PC-3 (cell line): Measurements from ENCODE around the gene EPN2. TPM values are rescaled to one million over a fixed set of nuclear protein-coding genes. Genes with fewer than 3 reads are reported as not detected.

ENCODE experiments used
- ATAC-seq: fragments of 200-7000 bp; cut with Tn5 transposase; 2 replicates; pipeline ENCODE4 v1.9.1; 2020; ENCODE audit warnings: mild to moderate bottlenecking, moderate library complexity
- BruUV-seq: library from RNA; stranded (reverse); fragments of 400-500 nt; replicated peaks from 2 replicates; lab custom pipeline; 2021; lab: Mats Ljungman, UMichigan
- CTCF ChIA-PET: fragments of 300-600 bp; sonication (Branson Sonifier 250); formaldehyde crosslinking; loops from one replicate; lab custom pipeline; 2022; ENCODE audit warnings: antibody characterized with exemption; lab: Charles Lee
- POLR2A ChIA-PET: fragments of 300-600 bp; sonication (Branson Sonifier 250); formaldehyde crosslinking; loops from one replicate; lab custom pipeline; 2022; ENCODE audit warnings: antibody characterized with exemption; ENCODE audit not compliant: unreplicated experiment; lab: Charles Lee
- DNase-seq: peaks from one replicate; pipeline ENCODE4 v3.0.0-alpha.2; 2015
- H2AFZ ChIP-seq: fragments of 300-600 bp; sonication (generic); 2 replicates; pipeline ENCODE4 v1.6.0; 2016; ENCODE audit warnings: antibody characterized with exemption, low read length
- H3F3A ChIP-seq: fragments of 300-600 bp; sonication (generic); one replicate; pipeline ENCODE4 v1.6.0; 2017; ENCODE audit warnings: antibody characterized with exemption, low read length, control low read depth, mild to moderate bottlenecking; ENCODE audit not compliant: unreplicated experiment
- H3K27ac ChIP-seq: fragments of 300-600 bp; sonication (generic); 2 replicates; pipeline ENCODE4 v1.5.1; 2016; ENCODE audit warnings: mild to moderate bottlenecking, low read length
- H3K27me3 ChIP-seq: fragments of 300-600 bp; sonication (generic); 2 replicates; pipeline ENCODE4 v1.6.1; 2016; ENCODE audit warnings: low read length, mixed read lengths
- H3K36me3 ChIP-seq: fragments of 300-600 bp; sonication (generic); 2 replicates; pipeline ENCODE4 v1.6.1; 2016; ENCODE audit warnings: low read depth, mixed run types, low read length, mixed read lengths
- H3K4me1 ChIP-seq: fragments of 300-600 bp; sonication (generic); 2 replicates; pipeline ENCODE4 v1.5.1; 2016; ENCODE audit warnings: low read length; ENCODE audit not compliant: insufficient read depth
- H3K4me2 ChIP-seq: fragments of 300-600 bp; sonication (generic); 2 replicates; pipeline ENCODE4 v1.6.0; 2016; ENCODE audit warnings: low read length
- H3K4me3 ChIP-seq: fragments of 300-600 bp; sonication (generic); 2 replicates; pipeline ENCODE4 v1.5.1; 2016; ENCODE audit warnings: mild to moderate bottlenecking, low read length, mixed read lengths
- H3K79me2 ChIP-seq: fragments of 300-600 bp; sonication (generic); 2 replicates; pipeline ENCODE4 v1.6.1; 2017; ENCODE audit warnings: low read length, mixed read lengths
- H3K9ac ChIP-seq: fragments of 300-600 bp; sonication (generic); 2 replicates; pipeline ENCODE4 v1.6.0; 2016; ENCODE audit warnings: mild to moderate bottlenecking, low read length
- H3K9me2 ChIP-seq: fragments of 300-600 bp; sonication (generic); replicated peaks from 2 replicates; pipeline ENCODE4 v1.6.1; 2016; ENCODE audit warnings: mixed run types, low read length, mixed read lengths
- H3K9me3 ChIP-seq: fragments of 300-600 bp; sonication (generic); 2 replicates; pipeline ENCODE4 v1.6.1; 2016; ENCODE audit warnings: low read length, mixed read lengths
- H4K20me1 ChIP-seq: fragments of 300-600 bp; sonication (generic); 2 replicates; pipeline ENCODE4 v1.6.1; 2016; ENCODE audit warnings: low read length, mixed read lengths
- CTCF ChIP-seq: fragments of 300-600 bp; sonication (generic); conservative IDR thresholded peaks from 2 replicates; pipeline ENCODE4 v1.5.1; 2017; ENCODE audit warnings: antibody characterized with exemption, low read depth, mild to moderate bottlenecking, low read length
- EZH2 ChIP-seq: fragments of 300-600 bp; sonication (generic); IDR thresholded peaks from one replicate; pipeline ENCODE4 v1.6.1; 2017; ENCODE audit warnings: antibody characterized with exemption, mild to moderate bottlenecking, low read length; ENCODE audit not compliant: unreplicated experiment
- EZH2phosphoT487 ChIP-seq: fragments of 300-600 bp; sonication (generic); IDR thresholded peaks from 2 replicates; pipeline ENCODE4 v1.6.1; 2018; ENCODE audit warnings: mild to moderate bottlenecking, antibody characterized with exemption, low read length, borderline replicate concordance
- intact Hi-C: fragments of 100-400 bp; cut with micrococcal nuclease; formaldehyde crosslinking; loops from 2 replicates; pipeline ENCODE4 v1.9.0; 2023
- total RNA-seq: library from RNA; depleted of rRNA; stranded (reverse); fragments of >200 nt; gene quantifications from 2 replicates; pipeline ENCODE4 v1.2.3, GENCODE V29; 2014

The EPN2 gene
- total RNA-seq, 1 experiment from 2014 or later, result 46.4 TPM

GRCh38 chr17:19313746-19314651 lies 76.8 kb downstream of the EPN2 start:
- ChIA-PET POLR2A (no interaction called here), CTCF (no interaction called here)
- no peak overlapping the region for H3K27ac ChIP-seq

GRCh38 chr17:19315104-19315503 lies 77.9 kb downstream of the EPN2 start:
- Histone ChIP-seq H3K36me3 (peaks cover 20% of the 10 kb centered on the region), H3K27ac (no peak overlapping the region), H3K4me2 (no peak overlapping the region), H4K20me1 (no peaks in the 10 kb centered on the region), H3K9me3 (no peaks in the 10 kb centered on the region), H3K79me2 (no peaks in the 10 kb centered on the region), H3F3A (no peaks in the 10 kb centered on the region), H3K4me3 (no peak overlapping the region), H3K4me1 (no peaks in the 10 kb centered on the region), H3K9ac (no peak overlapping the region), H3K9me2 (no peaks in the 10 kb centered on the region), H3K27me3 (no peaks in the 10 kb centered on the region), H2AFZ (no peak overlapping the region)
- BruUV-seq, result no TSS peak
- no peak for DNase-seq
- intact Hi-C loops, result no loop called here
- ChIA-PET CTCF (no interaction called here), POLR2A (no interaction called here)
- no peak for ATAC-seq
- no peak for TF ChIP-seq EZH2phosphoT487
- no peak for TF ChIP-seq EZH2
- TF ChIP-seq CTCF, result no peak

More at GRCh38 chr17:19313746-19314651, 76.8 kb downstream of the EPN2 start:
- no peak for TF ChIP-seq EZH2
- TF ChIP-seq EZH2phosphoT487, result no peak
- no peak for TF ChIP-seq CTCF
- H3F3A ChIP-seq, result no peaks in the 10 kb centered on the region
- no peak overlapping the region for H3K4me2 ChIP-seq
- ATAC-seq, result no peak
- intact Hi-C loops, result no loop called here
- no peaks in the 10 kb centered on the region for H3K79me2 ChIP-seq
- peaks cover 20% of the 10 kb centered on the region for H3K36me3 ChIP-seq
- BruUV-seq, result no TSS peak
- H2AFZ ChIP-seq, result no peak overlapping the region
- no peaks in the 10 kb centered on the region for H3K4me1 ChIP-seq
- no peaks in the 10 kb centered on the region for H3K9me3 ChIP-seq
- H3K9me2 ChIP-seq, result no peaks in the 10 kb centered on the region
- no peaks in the 10 kb centered on the region for H4K20me1 ChIP-seq
- no peak for DNase-seq
- no peaks in the 10 kb centered on the region for H3K27me3 ChIP-seq
- no peak overlapping the region for H3K9ac ChIP-seq
- H3K4me3 ChIP-seq, result no peak overlapping the region
